H1 (cell line): ENCODE data around the gene TPPP3. TPM values are rescaled to one million over a fixed set of nuclear protein-coding genes. Genes with fewer than 3 reads are reported as not detected.

Source experiments
- CTCF ChIA-PET: fragments of 300-600 bp; sonication (Branson Sonifier 250); formaldehyde crosslinking; loops from one replicate; lab custom pipeline; 2021; ENCODE audit not compliant: partially characterized antibody; lab: Charles Lee
- POLR2A ChIA-PET: fragments of 300-600 bp; sonication (Branson Sonifier 250); formaldehyde crosslinking; loops from one replicate; lab custom pipeline; 2021; ENCODE audit warnings: inconsistent platforms; ENCODE audit not compliant: partially characterized antibody; lab: Charles Lee
- DNase-seq, 2 experiments: peaks; one replicate each; pipeline versions ENCODE4 v3.0.0 to v3.0.0-alpha.2; 2010 to 2022; ENCODE audit warnings: low spot score in 2 of 2, low read depth in 1 of 2, mixed read lengths in 1 of 2
- FAIRE-seq: peaks from 2 replicates; lab custom pipeline; 2011; peaks lifted over from hg19 to GRCh38; lab: Jason Lieb, UNC
- H2AFZ ChIP-seq: 2 replicates; pipeline ENCODE4 v1.8.1; 2012; ENCODE audit warnings: low read length, inconsistent platforms
- H2AK5ac ChIP-seq: 2 replicates; pipeline ENCODE4 v1.6.1; 2013; ENCODE audit warnings: low read depth, low read length
- H2BK120ac ChIP-seq: replicated peaks from 2 replicates; pipeline ENCODE3; 2013; ENCODE audit warnings: low read depth, low read length, inconsistent platforms
- H2BK12ac ChIP-seq: 2 replicates; pipeline ENCODE4 v1.6.1; 2013; ENCODE audit warnings: low read depth, low read length
- H2BK15ac ChIP-seq: 2 replicates; pipeline ENCODE4 v1.6.1; 2013; ENCODE audit warnings: low read length
- H2BK20ac ChIP-seq: 2 replicates; pipeline ENCODE4 v1.6.1; 2013; ENCODE audit warnings: low read length
- H2BK5ac ChIP-seq: 2 replicates; pipeline ENCODE4 v1.6.1; 2013; ENCODE audit warnings: low read depth, low read length
- H3K14ac ChIP-seq: 2 replicates; pipeline ENCODE4 v1.6.1; 2013; ENCODE audit warnings: inconsistent platforms; ENCODE audit not compliant: insufficient read length
- H3K18ac ChIP-seq: 2 replicates; pipeline ENCODE4 v1.6.1; 2013; ENCODE audit warnings: low read length; ENCODE audit errors: extremely low read depth
- H3K23ac ChIP-seq: 2 replicates; pipeline ENCODE4 v1.6.1; 2013; ENCODE audit warnings: inconsistent platforms; ENCODE audit not compliant: insufficient read length
- H3K23me2 ChIP-seq: 2 replicates; pipeline ENCODE4 v1.6.1; 2013; ENCODE audit warnings: low read depth, low read length
- H3K27ac ChIP-seq: 2 replicates; pipeline ENCODE4 v1.6.1; 2011; ENCODE audit warnings: low read depth, low read length, inconsistent platforms
- H3K27me3 ChIP-seq, 4 experiments: replicated peaks in 1 of 4; 1 replicate in 1 of 4; 2 replicates in 3 of 4; pipeline versions ENCODE4 v1.6.1 to v1.8.1; 2011 to 2013; ENCODE audit warnings: low read length in 3 of 4, mild to moderate bottlenecking in 3 of 4, inconsistent platforms in 2 of 4, mixed read lengths in 2 of 4, moderate library complexity in 1 of 4; ENCODE audit not compliant: control insufficient read depth in 3 of 4, insufficient read depth in 3 of 4; ENCODE audit errors: extremely low read depth in 1 of 4
- H3K36me3 ChIP-seq, 4 experiments: 2 replicates each; pipeline versions ENCODE4 v1.6.1 to v1.8.1; 2011 to 2013; ENCODE audit warnings: mild to moderate bottlenecking in 4 of 4, low read length in 3 of 4, moderate library complexity in 2 of 4, control low read depth in 1 of 4, inconsistent platforms in 1 of 4; ENCODE audit not compliant: insufficient read depth in 4 of 4, control insufficient read depth in 2 of 4
- H3K4ac ChIP-seq: replicated peaks from 2 replicates; pipeline ENCODE3; 2013; ENCODE audit warnings: low read length, low read depth, mixed read lengths, inconsistent platforms; ENCODE audit not compliant: insufficient read length
- H3K4me1 ChIP-seq, 4 experiments: replicated peaks in 1 of 4; 1 replicate in 1 of 4; 2 replicates in 3 of 4; pipeline versions ENCODE4 v1.6.1 to v1.8.1; 2011 to 2013; ENCODE audit warnings: low read length in 3 of 4, inconsistent platforms in 2 of 4, mixed read lengths in 1 of 4; ENCODE audit not compliant: insufficient read depth in 4 of 4, control insufficient read depth in 3 of 4
- H3K4me2 ChIP-seq, 2 experiments: 2 replicates each; pipeline versions ENCODE4 v1.6.1 to v1.8.1; 2011 to 2013; ENCODE audit warnings: low read depth in 2 of 2, low read length in 2 of 2, control low read depth in 1 of 2, inconsistent platforms in 1 of 2, mild to moderate bottlenecking in 1 of 2; ENCODE audit not compliant: insufficient read depth in 1 of 2
- H3K4me3 ChIP-seq, 4 experiments: fragments of 200-600, 300-600 bp in 1 of 4; sonication (generic), shearing (Covaris generic), sonication (Bioruptor Twin) in 1 of 4; 2 replicates each; pipeline versions ENCODE4 v1.5.1 to v1.8.1; 2011 to 2016; ENCODE audit warnings: low read length in 4 of 4, low read depth in 3 of 4, control low read depth in 2 of 4, inconsistent platforms in 2 of 4, mild to moderate bottlenecking in 2 of 4, mixed read lengths in 1 of 4, moderate library complexity in 1 of 4; ENCODE audit not compliant: insufficient read depth in 2 of 4; ENCODE audit errors: extremely low read depth in 1 of 4
- H3K56ac ChIP-seq: replicated peaks from 2 replicates; pipeline ENCODE3; 2013; ENCODE audit warnings: low read depth, mild to moderate bottlenecking, mixed read lengths, low read length, inconsistent platforms; ENCODE audit not compliant: insufficient read length
- H3K79me1 ChIP-seq: 2 replicates; pipeline ENCODE4 v1.6.1; 2013; ENCODE audit warnings: low read depth, low read length, control low read depth
- H3K79me2 ChIP-seq, 2 experiments: 2 replicates each; pipeline versions ENCODE4 v1.6.1 to v1.8.1; 2012 to 2013; ENCODE audit warnings: low read length in 2 of 2, mild to moderate bottlenecking in 2 of 2, inconsistent platforms in 1 of 2; ENCODE audit not compliant: insufficient read depth in 2 of 2, control insufficient read depth in 1 of 2
- H3K9ac ChIP-seq, 4 experiments: replicated peaks in 1 of 4; 1 replicate in 1 of 4; 2 replicates in 3 of 4; pipeline versions ENCODE4 v1.6.1 to v1.8.1; 2011 to 2013; ENCODE audit warnings: low read depth in 3 of 4, low read length in 3 of 4, control low read depth in 2 of 4, mild to moderate bottlenecking in 2 of 4, moderate library complexity in 2 of 4, inconsistent platforms in 1 of 4; ENCODE audit errors: extremely low read depth in 1 of 4
- H3K9me3 ChIP-seq, 2 experiments: 2 replicates each; pipeline versions ENCODE4 v1.6.1 to v1.8.1; 2012 to 2013; ENCODE audit warnings: mild to moderate bottlenecking in 2 of 2, moderate library complexity in 2 of 2, control low read depth in 1 of 2, inconsistent platforms in 1 of 2, low read depth in 1 of 2, low read length in 1 of 2, mixed read lengths in 1 of 2; ENCODE audit not compliant: insufficient read depth in 2 of 2
- H4K20me1 ChIP-seq, 2 experiments: replicated peaks in 1 of 2; 2 replicates each; pipeline versions ENCODE3 to v1.8.1; 2011 to 2013; ENCODE audit warnings: inconsistent platforms in 2 of 2, low read length in 2 of 2, mild to moderate bottlenecking in 1 of 2; ENCODE audit not compliant: insufficient read depth in 2 of 2, control insufficient read depth in 1 of 2
- H4K5ac ChIP-seq: 2 replicates; pipeline ENCODE4 v1.6.1; 2013; ENCODE audit warnings: low read length, low read depth, mixed read lengths, inconsistent platforms; ENCODE audit not compliant: insufficient read length
- H4K8ac ChIP-seq: 2 replicates; pipeline ENCODE4 v1.8.0; 2013; ENCODE audit warnings: mild to moderate bottlenecking, moderate library complexity, low read length, inconsistent platforms; ENCODE audit not compliant: insufficient read depth; ENCODE audit errors: extremely low read depth
- H4K91ac ChIP-seq: replicated peaks from 2 replicates; pipeline ENCODE3; 2013; ENCODE audit warnings: low read length, mixed read lengths, inconsistent platforms; ENCODE audit not compliant: insufficient read length
- CREB1 ChIP-seq: IDR thresholded peaks from 2 replicates; pipeline ENCODE4 v1.6.1; 2012; ENCODE audit warnings: inconsistent platforms
- CTBP2 ChIP-seq: IDR thresholded peaks from 2 replicates; pipeline ENCODE4 v1.7.0; 2011; ENCODE audit warnings: borderline replicate concordance, mild to moderate bottlenecking, moderate library complexity, mixed read lengths, low read length; ENCODE audit not compliant: insufficient read depth, insufficient read length
- CTCF ChIP-seq, 3 experiments: IDR thresholded peaks; 1 replicate in 2 of 3; 2 replicates in 1 of 3; pipeline versions ENCODE4 v1.5.1 to v1.6.1; 2011; ENCODE audit warnings: low read length in 3 of 3, mild to moderate bottlenecking in 3 of 3, inconsistent platforms in 2 of 3, low read depth in 1 of 3, moderate library complexity in 1 of 3; ENCODE audit not compliant: insufficient read depth in 1 of 3; ENCODE audit errors: control extremely low read depth in 1 of 3
- MAX ChIP-seq: IDR thresholded peaks from 2 replicates; pipeline ENCODE4 v1.6.1; 2012; ENCODE audit warnings: inconsistent platforms
- PHF8 ChIP-seq: fragments of 200-600 bp; sonication (generic); conservative IDR thresholded peaks from 2 replicates; pipeline ENCODE4 v1.7.1; 2012; ENCODE audit warnings: low read depth, mild to moderate bottlenecking, inconsistent platforms, low read length, moderate library complexity
- RAD21 ChIP-seq, 2 experiments: IDR thresholded peaks in 1 of 2; conservative IDR thresholded peaks in 1 of 2; 2 replicates each; pipeline ENCODE4 v1.6.1; 2011; ENCODE audit warnings: low read depth in 2 of 2, low read length in 2 of 2, improper control_type of control experiment in 1 of 2, inconsistent platforms in 1 of 2, mild to moderate bottlenecking in 1 of 2, moderate library complexity in 1 of 2
- RNF2 ChIP-seq: fragments of 200-900, 300-1000 bp; sonication (generic); IDR thresholded peaks from 2 replicates; pipeline ENCODE4 v1.7.1; 2016; ENCODE audit warnings: borderline replicate concordance, low read depth, mild to moderate bottlenecking, antibody characterized with exemption, low read length; ENCODE audit not compliant: poor library complexity, severe bottlenecking; ENCODE audit errors: missing control alignments
- SIN3A ChIP-seq, 2 experiments: IDR thresholded peaks in 1 of 2; conservative IDR thresholded peaks in 1 of 2; 2 replicates each; pipeline ENCODE4 v1.6.1; 2011 to 2012; ENCODE audit warnings: low read length in 2 of 2, improper control_type of control experiment in 1 of 2, low read depth in 1 of 2, mild to moderate bottlenecking in 1 of 2
- SIX5 ChIP-seq: IDR thresholded peaks from 2 replicates; pipeline ENCODE4 v1.6.1; 2011; ENCODE audit warnings: mild to moderate bottlenecking, low read depth, low read length
- TEAD4 ChIP-seq: IDR thresholded peaks from 2 replicates; pipeline ENCODE4 v1.6.1; 2012; ENCODE audit warnings: low read depth, low read length, inconsistent platforms, mixed read lengths
- WGBS, 2 experiments: shearing (Covaris generic) in 1 of 2; methylation state at CpG; one replicate each; pipeline versions ENCODE4 v1.1.6 to v1.1.7; 2013 to 2015; ENCODE audit warnings: low lambda C conversion rate in 2 of 2, mixed read lengths in 2 of 2, inconsistent platforms in 1 of 2, low coverage in 1 of 2, missing lambda C conversion rate in 1 of 2; ENCODE audit not compliant: insufficient replicate concordance in 2 of 2, insufficient coverage in 1 of 2, insufficient read length in 1 of 2; ENCODE audit errors: extremely low coverage in 1 of 2, missing lambda C conversion rate in 1 of 2; 5-methylcytosine and 5-hydroxymethylcytosine counted together
- polyA plus RNA-seq, 7 experiments: library from polyadenylated mRNA; depleted of rRNA in 3 of 7; stranded (reverse) in 5 of 7; unstranded in 2 of 7; fragments of >200 nt in 5 of 7; fragments of 200-250 nt in 2 of 7; gene quantifications; 1 replicate in 5 of 7; 2 replicates in 1 of 7; 4 replicates in 1 of 7; pipeline versions ENCODE4 v1.2.1 to v1.2.3, GENCODE V29; 2011 to 2013; ENCODE audit warnings: missing spikeins in 2 of 7, mixed read lengths in 2 of 7
- total RNA-seq: library from RNA; stranded (reverse); fragmentation: NEBNext Ultra II Directional; extraction: Animal tissue kit (Norgen Biotek cat#: 25700); gene quantifications from 2 replicates; pipeline ENCODE4 v1.2.1, GENCODE V29; 2021

Gene TPPP3
- total and polyA plus RNA-seq, 2 of the 8 experiments (the other 6 are each of a cell fraction or from before 2014, with no cell fraction given): 0.77 to 1.0 TPM

- no peaks in the 10 kb centered on the region for H3K79me1 ChIP-seq
- no peaks in the 10 kb centered on the region for H3K36me3 ChIP-seq
- POLR2A ChIA-PET: interaction anchor here (3.9 kb wide), 1 partner anchor 10 kb away, joined by 12 read pairs; the partner anchor contains the start of gene TPPP3
- H4K20me1 ChIP-seq: no peaks in the 10 kb centered on the region
- no peak overlapping the region for H4K8ac ChIP-seq
- no peak overlapping the region for H2BK20ac ChIP-seq
- no peak overlapping the region for H2AFZ ChIP-seq
- H2BK5ac ChIP-seq: no peak overlapping the region
- H3K23ac ChIP-seq: no peak overlapping the region
- H3K27me3 ChIP-seq: peaks cover 0 to 3% (median 0%) of the 10 kb centered on the region in 4 experiments; a peak in 1 of 7 replicates
- no peak for FAIRE-seq
- H4K5ac ChIP-seq: no peak overlapping the region
- H3K4ac ChIP-seq: no peak overlapping the region
- no peak overlapping the region for H3K4me2 ChIP-seq
- H2BK15ac ChIP-seq: no peak overlapping the region
- no peak overlapping the region for H3K56ac ChIP-seq
- no peak overlapping the region for H3K18ac ChIP-seq
- H3K9me3 ChIP-seq: no peaks in the 10 kb centered on the region
- no peaks in the 10 kb centered on the region for H3K23me2 ChIP-seq
- no peak overlapping the region for H3K14ac ChIP-seq
- no peaks in the 10 kb centered on the region for H3K79me2 ChIP-seq
- H2AK5ac ChIP-seq: no peak overlapping the region
- peaks cover 0 to 12% (median 4%) of the 10 kb centered on the region in 4 experiments; a peak in 5 of 7 replicates for H3K4me1 ChIP-seq
- H2BK120ac ChIP-seq: no peak overlapping the region
- CTCF ChIA-PET: interaction anchor here (1.1 to 32.4 kb wide), 6 partner anchors 9 to 83 kb away, joined by 3 to 476 read pairs (median 10); partner anchors contain the start of genes TPPP3 and ZDHHC1
- no peak overlapping the region for H3K27ac ChIP-seq
- no peak overlapping the region for H4K91ac ChIP-seq
- no peak for DNase-seq
- H3K9ac ChIP-seq: no peak overlapping the region
- 79% methylated on average over 3 of the region's 3 CpGs; no CpG with 5 or more reads in 1 of the 2 experiments for WGBS, 2 experiments
- no peak overlapping the region for H3K4me3 ChIP-seq
- H2BK12ac ChIP-seq: no peak overlapping the region
- no peak for TF ChIP-seq MAX
- no peak for TF ChIP-seq CTCF (IDR thresholded peaks at IDR 0.05; ENCODE audit: control extremely low read depth in 1 of 3, insufficient read depth in 1 of 3, low read depth in 1 of 3, low read length in 3 of 3)
- no peak for TF ChIP-seq CREB1
- no peak for TF ChIP-seq PHF8
- TF ChIP-seq CTBP2: no peak
- no peak for TF ChIP-seq TEAD4
- TF ChIP-seq SIX5: no peak
- TF ChIP-seq RAD21 (IDR thresholded peaks at IDR 0.05 in 1 of 2, conservative IDR thresholded peaks at IDR 0.05 in 1 of 2; ENCODE audit: low read depth in 2 of 2, low read length in 2 of 2): no peak
- no peak for TF ChIP-seq SIN3A (conservative IDR thresholded peaks at IDR 0.05 in 1 of 2, IDR thresholded peaks at IDR 0.05 in 1 of 2; ENCODE audit: low read depth in 1 of 2, low read length in 2 of 2)
- no peak for TF ChIP-seq RNF2
Measured at GRCh38 chr16:67383284-67383683, 10.0 kb downstream of the TPPP3 start.
